Loucy (cell line): ENCODE results near the gene ZNF407.

Experiments used
- EZH2phosphoT487 ChIP-seq: fragments of 200-600 bp; IDR thresholded peaks from 2 replicates; pipeline ENCODE4 v1.6.1; 2018; ENCODE audit warnings: antibody characterized with exemption, mild to moderate bottlenecking, moderate library complexity, borderline replicate concordance
- TF ChIP-seq, protein P1 (sequence below): fragments of 200-600 bp; sonication (generic); conservative IDR thresholded peaks from 2 replicates; pipeline ENCODE4 v1.5.1; 2014; ENCODE audit warnings: mild to moderate bottlenecking, antibody characterized with exemption, low read length

DNA sequence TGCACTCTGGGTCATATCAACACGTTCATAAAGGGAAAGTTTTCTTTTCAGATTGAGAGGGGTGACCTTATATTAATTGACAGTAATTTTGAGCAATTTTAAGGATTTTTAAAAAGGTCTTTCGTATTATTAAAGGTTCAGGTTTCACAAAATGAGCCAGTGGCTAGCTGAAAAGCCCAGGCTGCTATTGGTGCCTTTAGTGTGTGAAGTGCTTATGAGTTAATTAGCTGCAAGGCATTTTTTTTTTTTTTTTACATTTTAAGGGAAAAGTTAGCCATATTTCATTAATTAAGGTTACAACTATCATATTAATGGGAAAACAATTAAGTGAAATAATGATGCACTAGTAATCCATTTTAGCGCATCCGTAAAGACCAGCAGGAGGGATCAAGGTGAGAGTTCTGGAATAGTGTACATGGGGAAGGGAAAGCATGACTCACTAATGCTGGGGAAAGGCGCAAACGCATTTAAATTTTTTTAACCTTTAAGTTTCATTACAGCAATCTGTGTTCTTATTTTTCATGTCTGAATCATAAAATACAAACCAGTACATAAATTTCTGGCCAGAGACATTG lies 200.0 kb downstream of the ZNF407 start:
- TF ChIP-seq, protein P1, sequence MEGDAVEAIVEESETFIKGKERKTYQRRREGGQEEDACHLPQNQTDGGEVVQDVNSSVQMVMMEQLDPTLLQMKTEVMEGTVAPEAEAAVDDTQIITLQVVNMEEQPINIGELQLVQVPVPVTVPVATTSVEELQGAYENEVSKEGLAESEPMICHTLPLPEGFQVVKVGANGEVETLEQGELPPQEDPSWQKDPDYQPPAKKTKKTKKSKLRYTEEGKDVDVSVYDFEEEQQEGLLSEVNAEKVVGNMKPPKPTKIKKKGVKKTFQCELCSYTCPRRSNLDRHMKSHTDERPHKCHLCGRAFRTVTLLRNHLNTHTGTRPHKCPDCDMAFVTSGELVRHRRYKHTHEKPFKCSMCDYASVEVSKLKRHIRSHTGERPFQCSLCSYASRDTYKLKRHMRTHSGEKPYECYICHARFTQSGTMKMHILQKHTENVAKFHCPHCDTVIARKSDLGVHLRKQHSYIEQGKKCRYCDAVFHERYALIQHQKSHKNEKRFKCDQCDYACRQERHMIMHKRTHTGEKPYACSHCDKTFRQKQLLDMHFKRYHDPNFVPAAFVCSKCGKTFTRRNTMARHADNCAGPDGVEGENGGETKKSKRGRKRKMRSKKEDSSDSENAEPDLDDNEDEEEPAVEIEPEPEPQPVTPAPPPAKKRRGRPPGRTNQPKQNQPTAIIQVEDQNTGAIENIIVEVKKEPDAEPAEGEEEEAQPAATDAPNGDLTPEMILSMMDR: no peak
- no peak for TF ChIP-seq EZH2phosphoT487
